HG02884 (cell line): ENCODE data around the gene ELL.

Experiments
- ATAC-seq: cut with Tn5 transposase; IDR thresholded peaks from one replicate; pipeline ENCODE4 v1.9.1; 2021; ENCODE audit warnings: mild to moderate bottlenecking, moderate library complexity; ENCODE audit not compliant: unreplicated experiment

The ELL gene

GRCh38 chr19:18424890-18425514, 96.9 kb downstream of the ELL start:
- no peak for ATAC-seq

- ATAC-seq = no peak
Observed at GRCh38 chr19:18424122-18424889, 97.6 kb downstream of the ELL start.

- no peak for ATAC-seq
Observed at GRCh38 chr19:18423258-18424020, 98.4 kb downstream of the ELL start.

GRCh38 chr19:18422530-18423191, 99.2 kb downstream of the ELL start:
- no peak for ATAC-seq

- ATAC-seq = no peak
Observed at GRCh38 chr19:18421371-18421959, 100.4 kb downstream of the ELL start.

GRCh38 chr19:18420930-18421329, 100.9 kb downstream of the ELL start:
- ATAC-seq = no peak

DNA sequence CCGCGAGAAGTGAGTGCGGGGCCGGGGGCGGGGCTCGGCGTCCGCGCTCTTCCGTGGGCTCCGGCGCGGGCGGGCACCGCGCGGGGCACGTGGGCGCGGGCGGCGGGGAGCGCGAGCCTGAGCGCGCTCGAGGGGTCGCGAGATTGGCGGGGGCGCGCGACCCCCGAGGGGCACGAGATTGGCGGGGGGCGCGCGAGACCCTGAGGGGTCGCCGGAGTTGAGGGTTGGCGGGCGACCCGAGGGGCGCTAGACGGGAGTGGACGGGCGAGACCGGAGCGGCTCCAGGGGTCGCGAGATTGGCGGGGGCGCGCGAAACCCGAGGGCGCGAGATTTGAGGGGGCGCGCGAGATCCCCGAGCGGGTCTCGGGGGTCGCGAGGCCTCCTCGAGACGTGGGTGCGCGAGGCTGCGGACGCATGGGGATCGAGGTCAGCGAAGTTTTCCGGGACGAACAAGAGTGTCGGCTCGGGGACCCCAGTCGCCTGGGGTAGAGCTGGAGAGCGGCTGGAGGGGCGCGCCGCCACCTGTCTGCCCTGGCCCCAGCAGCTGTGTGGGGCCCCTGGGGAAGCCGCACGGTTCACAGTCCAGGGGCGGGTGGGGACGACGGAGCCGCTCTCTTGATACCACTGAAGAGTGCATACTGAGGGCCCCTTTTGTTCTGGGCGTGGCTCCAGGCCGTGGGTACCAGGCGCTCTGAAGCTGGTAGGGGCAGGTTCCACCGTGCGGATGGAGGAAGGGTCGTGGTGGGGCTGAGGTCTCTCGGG, 102.0 kb downstream of the ELL start:
- ATAC-seq = no peak

- peak; percentile 37 for ATAC-seq
Observed at GRCh38 chr19:18419195-18419698, 102.6 kb downstream of the ELL start, which contains the start of gene SSBP4. Gene SSBP4 (plus strand): TSS chr19:18419398. CDS start chr19:18419649, 251 bp downstream.

DNA sequence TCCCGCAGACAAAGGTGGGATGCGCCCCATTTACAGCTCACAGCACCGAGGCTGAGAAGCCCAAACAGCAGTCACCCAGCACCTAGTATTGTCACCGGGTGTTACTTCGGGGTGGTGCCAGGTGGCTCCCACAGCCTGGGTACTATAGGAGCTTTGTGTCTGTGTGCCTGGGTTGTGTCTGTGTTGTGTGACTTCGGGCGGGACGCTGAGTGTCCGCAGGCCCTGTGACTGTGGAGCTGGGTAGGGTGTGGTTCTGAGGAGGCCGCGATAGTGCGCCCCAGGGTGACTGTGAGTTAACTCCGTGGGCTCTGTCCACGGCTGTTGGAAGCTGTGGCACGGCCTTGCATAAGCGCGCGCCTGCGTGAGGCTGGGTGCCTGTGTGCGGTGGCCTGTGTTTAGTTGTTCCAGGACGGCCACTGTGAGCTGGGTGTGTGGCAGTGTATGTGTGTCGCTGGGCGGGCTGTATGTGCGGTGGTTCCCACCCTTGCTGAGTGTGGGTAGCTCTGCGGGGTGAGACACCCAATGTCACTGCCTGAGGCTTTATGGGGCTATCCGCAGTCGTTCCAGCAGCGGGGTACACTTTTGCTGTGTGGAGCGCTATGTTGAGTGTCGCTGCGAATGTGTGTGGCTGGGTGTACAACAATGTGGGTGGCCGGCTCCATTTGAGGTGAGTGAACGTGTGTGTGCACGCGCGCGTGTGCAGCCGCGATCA, 103.2 kb downstream of the ELL start:
- no peak for ATAC-seq

GRCh38 chr19:18418029-18418482, 103.8 kb downstream of the ELL start:
- ATAC-seq = no peak

- ATAC-seq = no peak
Observed at GRCh38 chr19:18417250-18418028, 104.4 kb downstream of the ELL start.

GRCh38 chr19:18416778-18417249, 105.1 kb downstream of the ELL start:
- no peak for ATAC-seq

DNA sequence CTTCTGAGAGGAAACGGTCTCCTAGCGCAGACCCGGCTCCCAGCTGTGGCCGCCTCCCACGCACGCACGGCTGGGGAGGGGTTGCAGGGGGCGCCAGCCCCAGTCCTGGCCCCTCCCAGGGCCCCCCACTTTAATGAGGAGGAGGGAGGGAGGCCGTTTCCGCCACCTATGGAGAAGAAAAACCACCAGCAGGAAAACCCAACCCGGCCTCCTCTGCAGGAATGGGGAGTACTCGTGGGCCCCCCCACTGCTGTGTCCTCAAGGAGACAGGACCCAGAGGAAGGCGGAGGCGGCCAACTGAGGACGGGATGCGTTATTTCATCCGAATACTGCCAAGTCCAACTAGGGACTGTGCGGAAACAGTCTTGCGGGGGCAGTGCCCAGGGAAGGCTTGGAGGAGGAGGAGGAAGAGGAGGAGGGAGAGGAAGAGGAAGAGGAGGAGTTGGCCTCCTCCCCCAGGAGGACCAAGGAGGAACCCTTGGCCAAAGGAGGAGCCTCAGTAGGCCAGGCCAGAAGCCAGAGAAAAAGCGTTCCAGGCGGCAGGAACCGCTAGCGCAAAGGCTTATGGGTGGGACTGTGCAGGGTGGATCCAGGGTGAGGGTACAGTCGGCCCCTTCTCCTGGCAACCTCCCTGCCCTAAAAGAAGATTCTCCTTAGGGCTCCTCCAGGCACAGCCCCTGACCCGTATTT, 106.5 kb downstream of the ELL start:
- ATAC-seq = no peak

DNA sequence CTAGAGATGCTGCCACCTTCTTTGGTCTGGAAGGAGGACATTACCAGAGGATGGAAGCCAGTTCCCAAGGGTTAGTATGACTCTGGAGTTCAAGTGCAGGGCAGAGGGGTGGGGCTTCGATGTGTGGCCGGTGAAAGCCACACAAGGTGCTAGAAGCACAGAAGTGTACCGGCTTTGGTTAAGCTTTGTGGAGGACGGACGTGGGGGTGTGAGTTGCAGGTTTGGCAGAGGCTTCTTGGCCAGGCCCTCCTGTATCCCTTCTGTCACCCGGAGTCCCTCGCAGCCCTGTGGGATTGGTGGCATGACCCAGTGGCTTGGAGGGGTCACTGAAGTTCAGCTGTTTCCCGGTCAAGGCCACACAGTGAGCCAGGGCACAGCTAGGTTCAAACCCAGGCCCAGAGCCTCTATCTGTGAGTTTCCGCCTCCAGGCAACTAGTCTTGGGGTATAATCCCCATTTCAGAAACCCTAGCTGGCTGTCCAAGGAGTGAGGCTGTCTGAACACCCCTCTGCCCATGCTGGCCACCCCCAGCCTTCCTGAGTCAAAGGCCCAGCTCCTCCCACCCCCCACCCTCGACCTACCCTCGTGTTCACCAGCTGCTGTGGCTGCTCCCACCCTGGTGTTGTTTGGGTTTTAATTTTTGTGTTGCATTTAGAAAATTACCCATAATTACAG, 107.2 kb downstream of the ELL start:
- no peak for ATAC-seq

DNA sequence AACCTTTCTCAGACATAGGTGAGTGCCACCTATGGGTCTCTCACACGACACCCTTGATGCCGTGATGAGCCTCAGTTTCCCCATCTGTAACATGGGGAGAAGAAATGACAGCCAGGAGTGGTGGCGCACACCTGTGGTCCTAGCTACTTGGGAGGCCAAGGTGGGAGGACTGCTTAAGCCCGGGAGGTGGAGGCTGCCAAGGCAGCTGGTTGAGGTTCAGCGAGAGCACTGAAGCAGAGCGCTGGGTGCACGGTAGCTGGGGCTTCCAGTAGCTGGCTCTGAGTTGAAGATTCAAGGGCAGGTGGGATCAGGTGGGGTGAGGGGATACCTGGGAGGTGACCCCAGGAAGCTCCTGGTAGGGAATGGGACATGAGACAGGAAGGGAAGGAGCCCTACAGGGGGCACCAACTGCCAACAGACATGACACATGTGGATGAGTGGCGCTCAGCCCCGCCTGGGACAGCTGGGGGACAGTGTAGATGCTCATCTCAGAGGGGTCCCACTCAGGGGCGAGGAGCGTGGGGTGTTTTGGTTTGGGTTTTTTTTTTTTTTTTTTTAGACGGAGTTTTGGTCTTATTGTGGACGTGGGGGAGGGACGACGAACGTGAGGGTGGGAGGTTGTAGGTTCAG, 109.1 kb downstream of the ELL start:
- no peak for ATAC-seq

GRCh38 chr19:18408053-18408476, 113.8 kb downstream of the ELL start:
- no peak for ATAC-seq

DNA sequence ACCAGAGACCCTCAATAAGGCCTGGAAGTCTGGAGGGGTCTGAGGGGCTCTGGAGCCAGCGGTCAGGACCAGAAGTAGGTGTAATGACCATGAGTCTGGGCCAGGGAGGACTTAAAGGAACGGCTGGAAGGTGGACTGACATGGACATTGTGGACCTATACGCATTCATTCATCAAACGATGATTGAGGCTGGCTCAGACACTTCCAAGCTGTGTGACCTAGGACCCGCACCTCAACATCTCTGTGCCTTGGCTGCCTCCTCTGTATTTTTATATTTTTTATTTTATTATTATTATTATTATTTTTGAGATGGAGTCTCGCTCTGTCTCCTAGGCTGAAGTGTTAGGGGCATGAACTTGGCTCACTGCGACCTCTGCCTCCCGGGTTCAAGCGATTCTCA, 115.1 kb downstream of the ELL start:
- ATAC-seq = no peak
